Mesendoderm (in vitro differentiated cells): ENCODE data around the gene THAP6.

ENCODE experiments used
- DNase-seq: peaks from one replicate; pipeline ENCODE4 v3.0.0; 2013
- H2AK5ac ChIP-seq: 2 replicates; pipeline ENCODE4 v1.6.1; 2013; ENCODE audit warnings: low read length, inconsistent platforms
- H2BK120ac ChIP-seq: 2 replicates; pipeline ENCODE4 v1.6.1; 2013; ENCODE audit warnings: low read depth, mild to moderate bottlenecking, low read length, moderate library complexity, mixed read lengths
- H2BK15ac ChIP-seq: replicated peaks from 2 replicates; pipeline ENCODE4 v1.6.1; 2013; ENCODE audit warnings: low read depth, mild to moderate bottlenecking, moderate library complexity
- H2BK5ac ChIP-seq: 2 replicates; pipeline ENCODE4 v1.6.1; 2013; ENCODE audit warnings: low read length, inconsistent platforms
- H3K18ac ChIP-seq: 2 replicates; pipeline ENCODE4 v1.6.1; 2013; ENCODE audit warnings: mild to moderate bottlenecking, low read length, mixed read lengths
- H3K23ac ChIP-seq: one replicate; pipeline ENCODE4 v1.6.1; 2013; ENCODE audit warnings: low read length
- H3K27ac ChIP-seq: 2 replicates; pipeline ENCODE4 v1.5.1; 2013; ENCODE audit warnings: low read depth, mild to moderate bottlenecking, inconsistent platforms, low read length, moderate library complexity
- H3K27me3 ChIP-seq: 2 replicates; pipeline ENCODE4 v1.6.1; 2013; ENCODE audit warnings: low read length, control low read depth, mild to moderate bottlenecking, inconsistent platforms; ENCODE audit not compliant: insufficient read depth, poor library complexity
- H3K36me3 ChIP-seq: 2 replicates; pipeline ENCODE4 v1.6.1; 2013; ENCODE audit warnings: low read length, inconsistent platforms; ENCODE audit not compliant: control insufficient read depth, insufficient read depth
- H3K4ac ChIP-seq: one replicate; pipeline ENCODE4 v1.6.1; 2013; ENCODE audit warnings: low read depth, mild to moderate bottlenecking, low read length, moderate library complexity
- H3K4me1 ChIP-seq: 2 replicates; pipeline ENCODE4 v1.6.1; 2013; ENCODE audit warnings: low read depth, low read length, inconsistent platforms; ENCODE audit not compliant: control insufficient read depth
- H3K4me2 ChIP-seq: 2 replicates; pipeline ENCODE4 v1.6.1; 2013; ENCODE audit warnings: low read length
- H3K4me3 ChIP-seq: 2 replicates; pipeline ENCODE4 v1.5.1; 2013; ENCODE audit warnings: mild to moderate bottlenecking, low read length
- H3K56ac ChIP-seq: one replicate; pipeline ENCODE4 v1.6.1; 2013; ENCODE audit warnings: low read length
- H3K79me1 ChIP-seq: 2 replicates; pipeline ENCODE4 v1.6.1; 2013; ENCODE audit warnings: low read length, inconsistent platforms
- H3K79me2 ChIP-seq: 2 replicates; pipeline ENCODE4 v1.6.1; 2013; ENCODE audit warnings: mild to moderate bottlenecking, low read length; ENCODE audit not compliant: control insufficient read depth, insufficient read depth
- H3K9ac ChIP-seq: 2 replicates; pipeline ENCODE4 v1.6.1; 2013; ENCODE audit warnings: low read length, inconsistent platforms
- H4K5ac ChIP-seq: one replicate; pipeline ENCODE4 v1.6.1; 2013; ENCODE audit warnings: low read length
- H4K8ac ChIP-seq: one replicate; pipeline ENCODE4 v1.6.1; 2013; ENCODE audit warnings: low read depth, mild to moderate bottlenecking, control low read depth, low read length, moderate library complexity
- WGBS: extraction: QIAGEN DNeasy Blood & Tissue Kit; methylation state at CpG from one replicate; pipeline ENCODE4 v1.1.7; 2013; ENCODE audit warnings: low lambda C conversion rate, missing lambda C conversion rate; ENCODE audit not compliant: insufficient coverage; ENCODE audit errors: extremely low coverage; 5-methylcytosine and 5-hydroxymethylcytosine counted together

The THAP6 gene

DNA sequence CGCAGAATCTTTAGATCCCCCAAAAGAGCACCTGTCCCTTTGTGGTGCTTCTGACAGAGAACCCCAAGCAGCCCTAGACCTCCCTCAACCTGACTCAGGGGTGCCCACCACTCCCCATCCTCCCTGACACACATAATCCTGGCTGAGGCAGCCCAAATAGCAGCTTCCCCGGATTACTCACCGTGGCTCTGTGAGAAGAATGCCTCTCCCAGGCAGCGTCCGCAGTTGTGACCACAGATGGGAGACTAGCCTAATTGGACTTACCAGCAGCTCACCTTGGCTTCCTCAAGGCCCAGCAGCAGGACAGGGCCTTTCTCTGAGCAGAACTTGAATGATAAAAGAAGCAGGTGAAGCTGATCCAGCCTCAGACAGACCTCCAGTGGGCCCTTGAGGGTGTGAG is 31.3 kb downstream of the THAP6 start:
- no peak overlapping the region for H3K4ac ChIP-seq
- H2BK15ac ChIP-seq, result no peak overlapping the region
- H3K36me3 ChIP-seq, result no peaks in the 10 kb centered on the region
- H3K9ac ChIP-seq, result no peak overlapping the region
- H3K27me3 ChIP-seq, result no peaks in the 10 kb centered on the region
- no peak overlapping the region for H3K23ac ChIP-seq
- no peaks in the 10 kb centered on the region for H3K79me1 ChIP-seq
- H4K5ac ChIP-seq, result no peak overlapping the region
- DNase-seq, result no peak
- no peak overlapping the region for H2AK5ac ChIP-seq
- H2BK5ac ChIP-seq, result no peak overlapping the region
- H3K27ac ChIP-seq, result no peak overlapping the region
- no peaks in the 10 kb centered on the region for H3K4me1 ChIP-seq
- no peak overlapping the region for H4K8ac ChIP-seq
- no peak overlapping the region for H3K4me2 ChIP-seq
- no CpG with 5 or more reads among the region's 5 CpGs for WGBS
- H3K79me2 ChIP-seq, result no peaks in the 10 kb centered on the region
- no peak overlapping the region for H3K18ac ChIP-seq
- no peak overlapping the region for H3K56ac ChIP-seq
- no peak overlapping the region for H2BK120ac ChIP-seq
- no peak overlapping the region for H3K4me3 ChIP-seq

GRCh38 chr4:75547647-75548387 is 33.5 kb downstream of the THAP6 start:
- Histone ChIP-seq H3K27me3 (no peaks in the 10 kb centered on the region), H3K56ac (no peak overlapping the region), H4K5ac (no peak overlapping the region), H3K4me1 (no peaks in the 10 kb centered on the region), H3K79me1 (no peaks in the 10 kb centered on the region), H3K4me2 (no peak overlapping the region), H3K23ac (no peak overlapping the region), H2AK5ac (no peak overlapping the region), H3K4me3 (no peak overlapping the region), H2BK5ac (no peak overlapping the region), H2BK120ac (no peak overlapping the region), H3K4ac (no peak overlapping the region), H3K79me2 (no peaks in the 10 kb centered on the region), H2BK15ac (no peak overlapping the region), H3K9ac (no peak overlapping the region), H4K8ac (no peak overlapping the region), H3K18ac (no peak overlapping the region), H3K27ac (no peak overlapping the region), H3K36me3 (no peaks in the 10 kb centered on the region)
- WGBS, result no CpG with 5 or more reads among the region's 15 CpGs
- no peak for DNase-seq

DNA sequence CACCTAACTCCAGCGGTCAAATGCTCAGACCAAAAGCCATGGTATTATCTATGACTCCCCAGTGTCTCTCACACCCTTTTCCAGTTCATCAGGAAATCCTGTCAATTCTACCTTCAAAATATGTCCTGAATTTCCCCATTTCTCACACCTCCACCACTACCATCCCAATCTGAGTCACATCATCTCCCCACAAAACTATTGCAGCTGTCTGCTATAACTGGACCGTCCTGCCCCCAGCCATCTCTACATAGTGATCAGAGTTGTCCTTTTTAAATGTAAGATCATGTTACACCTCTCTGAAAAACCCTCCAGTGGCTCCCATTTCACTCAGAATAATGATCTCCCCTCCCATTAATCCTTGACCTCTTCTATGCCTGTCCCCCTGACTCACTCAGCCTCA is 34.7 kb downstream of the THAP6 start:
- no peak overlapping the region for H2BK5ac ChIP-seq
- H3K27ac ChIP-seq, result no peak overlapping the region
- H2AK5ac ChIP-seq, result no peak overlapping the region
- no peaks in the 10 kb centered on the region for H3K36me3 ChIP-seq
- no peak for DNase-seq
- no peak overlapping the region for H3K23ac ChIP-seq
- H3K9ac ChIP-seq, result no peak overlapping the region
- no peak overlapping the region for H3K18ac ChIP-seq
- H3K4me1 ChIP-seq, result no peaks in the 10 kb centered on the region
- H4K8ac ChIP-seq, result no peak overlapping the region
- no peak overlapping the region for H2BK15ac ChIP-seq
- no peak overlapping the region for H3K56ac ChIP-seq
- H3K4me3 ChIP-seq, result no peak overlapping the region
- no peak overlapping the region for H3K4me2 ChIP-seq
- no peaks in the 10 kb centered on the region for H3K79me2 ChIP-seq
- no peak overlapping the region for H4K5ac ChIP-seq
- WGBS, result 100% methylated on average over 1 of the region's 2 CpGs
- no peak overlapping the region for H2BK120ac ChIP-seq
- H3K79me1 ChIP-seq, result no peaks in the 10 kb centered on the region
- H3K4ac ChIP-seq, result no peak overlapping the region
- no peaks in the 10 kb centered on the region for H3K27me3 ChIP-seq

DNA sequence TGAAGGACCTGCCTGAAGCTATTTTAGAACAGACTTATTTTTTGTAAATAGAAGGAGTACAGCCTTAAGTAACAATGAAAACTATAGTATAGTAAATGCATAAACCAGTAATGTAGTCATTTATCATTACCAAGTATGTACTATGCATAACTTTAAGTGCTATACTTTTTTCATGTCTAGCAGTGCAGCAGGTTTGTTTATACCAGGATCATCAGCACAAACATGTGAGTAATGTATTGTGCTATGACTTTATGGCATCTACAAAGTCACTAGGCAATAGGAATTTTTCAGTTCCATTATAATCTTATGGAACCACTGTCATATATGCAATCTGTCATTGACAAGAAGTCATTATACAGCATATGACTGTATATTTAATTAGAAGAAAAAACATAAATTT is 38.2 kb downstream of the THAP6 start:
- Histone ChIP-seq H2BK120ac (no peak overlapping the region), H3K9ac (no peak overlapping the region), H3K4me1 (no peaks in the 10 kb centered on the region), H3K79me2 (no peaks in the 10 kb centered on the region), H3K4me3 (no peak overlapping the region), H2AK5ac (no peak overlapping the region), H2BK5ac (no peak overlapping the region), H3K18ac (no peak overlapping the region), H3K27me3 (no peaks in the 10 kb centered on the region), H3K79me1 (no peaks in the 10 kb centered on the region), H3K4ac (no peak overlapping the region), H4K5ac (no peak overlapping the region), H3K23ac (no peak overlapping the region), H3K4me2 (no peak overlapping the region), H4K8ac (no peak overlapping the region), H2BK15ac (no peak overlapping the region), H3K36me3 (no peaks in the 10 kb centered on the region), H3K56ac (no peak overlapping the region), H3K27ac (no peak overlapping the region)
- DNase-seq, result no peak

GRCh38 chr4:75555294-75556164 is 41.3 kb downstream of the THAP6 start, which contains the start of gene ODAPH:
ODAPH (plus strand) TSS chr4:75556066; CDS start chr4:75556083, 17 bp downstream.
- Histone ChIP-seq H3K56ac (no peak within 1 kb of the TSS), H3K79me2 (no peaks in the 10 kb centered on the region), H3K4me3 (no peak within 1 kb of the TSS), H2BK15ac (no peak within 1 kb of the TSS), H3K23ac (no peak within 1 kb of the TSS), H3K4me1 (no peaks in the 10 kb centered on the region), H3K4me2 (no peak within 1 kb of the TSS), H3K79me1 (no peaks in the 10 kb centered on the region), H2BK120ac (no peak within 1 kb of the TSS), H4K5ac (no peak within 1 kb of the TSS), H3K36me3 (no peaks in the 10 kb centered on the region), H4K8ac (no peak within 1 kb of the TSS), H3K9ac (no peak within 1 kb of the TSS), H3K27ac (no peak within 1 kb of the TSS), H2AK5ac (no peak within 1 kb of the TSS), H2BK5ac (no peak within 1 kb of the TSS), H3K18ac (no peak within 1 kb of the TSS), H3K4ac (no peak within 1 kb of the TSS), H3K27me3 (no peaks in the 10 kb centered on the region)
- peak; percentile 51 for DNase-seq
- no CpG with 5 or more reads among the region's 9 CpGs for WGBS
